Fibroblast of skin of left biceps (primary cell): Measurements from ENCODE around the gene TNNC2.
"Not testable (repeated sequence)": the region's sequence is repeated elsewhere in the genome, so short reads cannot be mapped to it uniquely, and the experiment has no call there.

Source experiments
- DNase-seq, 2 experiments: peaks; one replicate each; pipeline ENCODE4 v3.0.0-alpha.2; 2013; ENCODE audit warnings: low read depth in 2 of 2

Gene TNNC2

GRCh38 chr20:45827030-45827652, at the start of gene TNNC2:
Gene TNNC2, minus strand, starts transcription at chr20:45827312. Its CDS starts 64 bp downstream, at chr20:45827248.
- DNase-seq: no peak

- DNase-seq: no peak
Measured at GRCh38 chr20:45874576-45874975, 47.5 kb upstream of the TNNC2 start.

GRCh38 chr20:45874104-45874481, 47.0 kb upstream of the TNNC2 start:
- DNase-seq: not testable (repeated sequence)

- no peak for DNase-seq
Measured at GRCh38 chr20:45873409-45874103, 46.4 kb upstream of the TNNC2 start.

- no peak for DNase-seq
Measured at GRCh38 chr20:45872626-45873025, 45.5 kb upstream of the TNNC2 start.

- peak; percentile 24 to 42 for DNase-seq
Measured at GRCh38 chr20:45867819-45868176, 40.7 kb upstream of the TNNC2 start.

GRCh38 chr20:45867136-45867818, 40.2 kb upstream of the TNNC2 start:
- DNase-seq: no peak

- no peak for DNase-seq
Measured at GRCh38 chr20:45866454-45866853, 39.3 kb upstream of the TNNC2 start.

- no peak for DNase-seq
Measured at GRCh38 chr20:45863543-45864470, 36.7 kb upstream of the TNNC2 start.

GRCh38 chr20:45861221-45862075, 34.3 kb upstream of the TNNC2 start:
- no peak for DNase-seq

GRCh38 chr20:45860560-45861220, 33.6 kb upstream of the TNNC2 start:
- no peak for DNase-seq

- DNase-seq: no peak
Measured at GRCh38 chr20:45859916-45860315, 32.8 kb upstream of the TNNC2 start.

GRCh38 chr20:45857882-45858216, 30.7 kb upstream of the TNNC2 start:
- DNase-seq: no peak

- DNase-seq: peak; percentile 100
Measured at GRCh38 chr20:45857114-45857881, 30.2 kb upstream of the TNNC2 start, which contains the start of the genes ACOT8 and ZSWIM3. Gene ACOT8, minus strand, starts transcription at chr20:45857392. Its CDS starts 77 bp downstream, at chr20:45857315. Gene ZSWIM3, plus strand, starts transcription at chr20:45857614. Its CDS starts 212 bp downstream, at chr20:45857826.

- no peak for DNase-seq
Measured at GRCh38 chr20:45853484-45853883, 26.4 kb upstream of the TNNC2 start.

- no peak for DNase-seq
Measured at GRCh38 chr20:45852326-45852725, 25.2 kb upstream of the TNNC2 start.

GRCh38 chr20:45851501-45851900, 24.4 kb upstream of the TNNC2 start:
- DNase-seq: no peak

- no peak for DNase-seq
Measured at GRCh38 chr20:45850926-45851325, 23.8 kb upstream of the TNNC2 start.

- DNase-seq: no peak
Measured at GRCh38 chr20:45850238-45850637, 23.1 kb upstream of the TNNC2 start.
